HCEC 1CT (cell line): ENCODE measurements around the gene HMBS.

Source experiments
- DNase-seq: peaks from one replicate; pipeline ENCODE4 v3.0.0-alpha.2; 2017

Gene HMBS

DNA sequence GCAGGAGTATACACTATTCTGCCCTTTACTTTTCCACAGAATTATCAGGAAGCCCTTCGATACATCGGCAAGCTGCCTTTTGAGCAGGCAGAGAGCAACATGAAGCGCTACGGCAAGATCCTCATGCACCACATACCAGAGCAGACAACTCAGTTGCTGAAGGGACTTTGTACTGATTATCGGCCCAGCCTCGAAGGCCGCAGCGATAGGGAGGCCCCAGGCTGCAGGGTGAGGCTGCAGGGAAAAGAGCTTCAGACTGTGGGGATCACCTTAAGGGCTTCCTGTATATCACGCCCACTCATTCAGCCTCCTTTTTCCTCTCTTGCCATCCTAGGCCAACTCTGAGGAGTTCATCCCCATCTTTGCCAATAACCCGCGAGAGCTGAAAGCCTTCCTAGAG lies 6.8 kb upstream of the HMBS start:
- no peak for DNase-seq

DNA sequence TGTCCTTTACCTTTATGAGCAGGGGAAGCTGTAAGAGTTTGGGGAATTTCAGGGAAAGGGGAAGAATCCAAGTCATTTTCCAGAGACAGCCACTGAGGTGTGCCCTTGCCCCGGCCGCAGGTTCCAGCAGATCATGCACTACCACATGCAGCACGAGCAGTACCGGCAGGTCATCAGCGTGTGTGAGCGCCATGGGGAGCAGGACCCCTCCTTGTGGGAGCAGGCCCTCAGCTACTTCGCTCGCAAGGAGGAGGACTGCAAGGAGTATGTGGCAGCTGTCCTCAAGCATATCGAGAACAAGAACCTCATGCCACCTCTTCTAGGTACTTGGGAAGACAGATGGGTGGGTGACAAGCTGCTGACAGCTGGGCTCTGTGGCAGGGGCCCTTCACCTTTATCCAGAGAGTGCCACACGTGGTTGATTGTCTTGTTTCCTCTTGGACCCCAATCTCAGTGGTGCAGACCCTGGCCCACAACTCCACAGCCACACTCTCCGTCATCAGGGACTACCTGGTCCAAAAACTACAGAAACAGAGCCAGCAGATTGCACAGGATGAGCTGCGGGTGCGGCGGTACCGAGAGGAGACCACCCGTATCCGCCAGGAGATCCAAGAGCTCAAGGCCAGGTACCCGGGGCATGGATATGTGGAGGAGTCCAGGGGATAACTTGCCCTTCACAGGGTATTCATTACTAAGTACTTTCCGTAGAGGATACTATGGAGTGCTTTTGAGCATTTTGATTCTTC lies 5.8 kb upstream of the HMBS start:
- DNase-seq, result no peak

DNA sequence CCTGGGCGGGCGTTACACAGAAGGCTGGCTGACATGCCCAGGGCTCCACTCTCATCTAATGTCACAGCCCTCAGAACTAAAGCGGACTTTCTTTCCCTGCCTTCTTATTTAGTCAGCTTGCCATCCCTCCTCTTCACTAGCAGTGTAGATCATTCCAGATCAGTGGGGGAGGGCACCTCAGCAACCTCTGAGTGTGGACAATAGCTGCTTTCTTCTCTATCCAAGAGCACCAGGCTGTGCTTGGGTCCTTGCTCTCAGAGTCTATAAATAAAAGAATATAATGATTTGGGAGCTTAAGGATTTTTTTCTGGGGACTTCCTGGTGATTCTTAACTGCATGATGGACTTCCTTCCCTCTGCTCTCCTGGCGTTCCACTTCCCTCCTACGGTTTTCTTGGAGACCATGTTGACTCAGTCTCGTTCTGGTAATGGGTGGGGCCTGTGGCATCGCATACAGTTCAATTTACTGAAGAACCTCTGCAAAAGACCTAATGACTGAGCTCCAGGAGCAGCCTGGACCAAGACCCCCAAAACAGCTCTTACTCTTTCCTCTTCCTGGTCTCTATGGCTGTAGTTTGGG lies 2.9 kb upstream of the HMBS start:
- DNase-seq, result no peak

DNA sequence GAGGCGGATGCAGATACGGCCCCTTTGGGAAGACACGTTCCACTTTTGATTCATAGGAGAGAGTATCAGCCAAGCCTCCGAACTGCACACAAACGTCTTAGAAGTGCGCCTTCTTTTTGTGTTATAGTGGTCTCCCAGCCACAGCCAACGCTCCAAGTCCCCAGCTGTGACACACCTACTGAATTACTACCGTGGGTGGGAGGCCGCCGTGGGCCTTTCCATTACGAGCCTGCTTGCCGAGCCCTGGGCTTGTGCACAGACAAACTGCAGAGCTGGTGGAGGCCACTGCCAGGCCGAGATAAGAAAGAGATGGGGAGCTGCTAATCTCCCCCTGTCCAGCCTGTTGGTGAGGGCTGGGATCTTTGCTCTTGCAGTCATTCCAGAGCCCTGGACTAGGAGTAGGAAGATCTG lies 761 bp downstream of the HMBS start:
- no peak for DNase-seq

DNA sequence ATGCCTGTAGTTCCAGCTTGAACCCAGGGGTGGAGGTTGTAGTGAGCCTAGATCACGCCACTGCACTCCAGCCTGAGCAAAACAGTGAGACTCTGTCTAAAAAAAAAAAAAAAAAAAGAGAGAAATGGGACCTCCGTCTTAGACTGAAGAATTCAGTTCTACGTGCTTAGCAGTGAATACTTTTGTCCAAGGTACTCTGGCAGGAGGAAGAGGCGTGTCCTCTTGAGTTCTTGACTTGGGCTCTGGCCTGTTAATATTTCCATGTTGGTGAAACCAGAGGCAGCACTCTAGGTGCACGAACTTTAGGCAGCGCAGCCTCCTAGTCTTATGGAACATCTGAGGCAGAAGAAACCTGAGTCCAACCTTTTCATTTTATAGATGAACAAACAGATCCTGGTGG lies 2.4 kb downstream of the HMBS start:
- DNase-seq, result no peak

DNA sequence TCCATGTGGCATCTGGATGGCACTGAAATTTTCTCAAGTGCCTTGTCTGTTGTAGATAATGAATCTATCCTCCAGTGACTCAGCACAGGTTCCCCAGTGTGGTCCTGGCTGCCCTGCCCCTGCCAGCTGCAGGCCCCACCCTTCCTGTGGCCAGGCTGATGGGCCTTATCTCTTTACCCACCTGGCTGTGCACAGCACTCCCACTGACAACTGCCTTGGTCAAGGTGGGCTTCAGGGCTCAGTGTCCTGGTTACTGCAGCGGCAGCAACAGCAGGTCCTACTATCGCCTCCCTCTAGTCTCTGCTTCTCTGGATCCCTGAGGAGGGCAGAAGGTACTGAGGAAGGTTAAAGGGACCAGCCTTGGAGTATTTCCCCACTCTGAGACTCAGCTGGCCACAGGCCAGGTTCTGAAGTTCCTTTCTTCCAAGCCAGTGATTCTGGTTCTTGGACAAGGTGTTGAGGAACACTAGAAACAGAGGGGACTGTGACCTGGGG lies 3.1 kb downstream of the HMBS start:
- DNase-seq, result no peak

DNA sequence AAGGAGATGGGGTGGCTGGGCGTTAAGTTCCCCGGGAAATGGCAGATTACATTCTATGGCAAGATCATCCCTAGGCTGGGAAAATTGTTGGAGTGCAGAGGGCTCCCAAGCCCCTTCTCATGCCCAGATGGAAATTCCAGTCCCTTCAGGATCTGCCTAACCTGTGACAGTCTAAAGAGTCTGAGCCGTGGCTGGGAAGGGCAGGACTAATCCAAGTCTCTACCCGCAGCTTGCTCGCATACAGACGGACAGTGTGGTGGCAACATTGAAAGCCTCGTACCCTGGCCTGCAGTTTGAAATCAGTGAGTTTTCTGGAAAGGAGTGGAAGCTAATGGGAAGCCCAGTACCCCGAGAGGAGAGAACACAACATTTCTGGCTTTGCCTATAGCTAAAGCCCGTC lies 3.7 kb downstream of the HMBS start:
- no peak for DNase-seq

DNA sequence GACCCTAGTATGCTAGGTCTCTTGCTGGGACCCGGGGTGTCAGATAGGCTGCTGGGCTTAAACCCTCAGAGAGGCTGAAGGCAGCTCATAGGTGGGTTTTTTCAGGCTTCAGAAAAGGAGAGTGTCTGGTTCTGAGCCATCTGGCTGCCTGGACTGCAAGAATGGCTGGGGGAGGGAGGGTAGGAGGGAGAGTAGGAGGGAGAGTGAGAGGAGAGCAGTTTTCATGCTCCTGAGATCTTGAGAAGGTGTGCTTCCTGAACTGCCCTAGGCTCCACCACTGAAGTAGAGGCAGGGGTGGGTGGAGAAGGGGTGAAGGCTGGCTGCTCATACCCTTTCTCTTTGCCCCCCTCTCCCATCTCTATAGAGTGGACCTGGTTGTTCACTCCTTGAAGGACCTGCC lies 4.6 kb downstream of the HMBS start:
- no peak for DNase-seq

DNA sequence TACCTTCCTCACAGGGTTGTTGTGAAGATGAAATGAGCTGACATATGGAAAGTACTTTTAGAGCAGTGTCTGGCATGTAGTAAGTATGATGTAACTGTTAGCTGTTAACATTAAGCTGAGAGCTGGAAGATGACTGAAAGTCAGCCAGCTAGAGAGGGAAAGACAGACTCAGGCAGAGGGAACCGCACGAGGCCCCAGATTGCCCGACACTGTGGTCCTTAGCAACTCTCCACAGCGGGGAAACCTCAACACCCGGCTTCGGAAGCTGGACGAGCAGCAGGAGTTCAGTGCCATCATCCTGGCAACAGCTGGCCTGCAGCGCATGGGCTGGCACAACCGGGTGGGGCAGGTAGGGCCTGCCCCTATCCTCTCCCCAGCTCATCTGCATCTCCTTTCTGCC lies 6.5 kb downstream of the HMBS start:
- DNase-seq, result no peak

DNA sequence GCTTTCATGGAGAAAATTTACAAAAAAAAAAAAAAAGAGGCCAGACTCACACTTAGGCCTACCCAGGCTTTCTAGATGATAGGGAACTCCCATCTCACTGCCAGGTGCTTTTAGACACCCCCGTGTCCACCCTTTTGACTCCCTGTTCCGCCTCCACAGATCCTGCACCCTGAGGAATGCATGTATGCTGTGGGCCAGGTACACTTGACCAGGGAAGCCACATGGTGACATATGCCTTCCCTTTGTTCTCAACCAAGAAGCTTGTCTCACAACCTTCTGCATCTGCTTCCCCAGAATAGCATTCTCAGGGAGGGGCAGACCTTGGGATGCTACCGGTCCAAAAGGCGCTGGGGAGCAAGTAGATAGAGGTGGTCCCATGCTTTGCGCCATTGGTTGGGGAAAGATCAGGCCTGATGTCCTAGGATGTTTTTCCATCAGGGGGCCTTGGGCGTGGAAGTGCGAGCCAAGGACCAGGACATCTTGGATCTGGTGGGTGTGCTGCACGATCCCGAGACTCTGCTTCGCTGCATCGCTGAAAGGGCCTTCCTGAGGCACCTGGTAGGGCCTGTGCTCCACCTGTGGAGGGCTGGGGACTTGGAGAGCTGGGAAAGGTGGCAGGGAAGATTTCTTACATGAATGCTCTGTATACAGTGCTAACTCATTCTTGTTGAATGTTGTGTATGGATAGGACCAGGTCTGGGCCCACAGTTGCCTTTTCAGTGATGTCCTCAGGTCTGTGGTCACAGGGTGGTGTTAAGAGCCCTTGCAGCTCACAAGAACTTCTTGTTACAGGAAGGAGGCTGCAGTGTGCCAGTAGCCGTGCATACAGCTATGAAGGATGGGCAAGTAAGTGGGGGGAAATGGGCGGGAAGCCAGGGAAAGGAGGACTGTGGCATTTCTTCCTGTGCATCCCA lies 7.5 kb downstream of the HMBS start:
- no peak for DNase-seq

DNA sequence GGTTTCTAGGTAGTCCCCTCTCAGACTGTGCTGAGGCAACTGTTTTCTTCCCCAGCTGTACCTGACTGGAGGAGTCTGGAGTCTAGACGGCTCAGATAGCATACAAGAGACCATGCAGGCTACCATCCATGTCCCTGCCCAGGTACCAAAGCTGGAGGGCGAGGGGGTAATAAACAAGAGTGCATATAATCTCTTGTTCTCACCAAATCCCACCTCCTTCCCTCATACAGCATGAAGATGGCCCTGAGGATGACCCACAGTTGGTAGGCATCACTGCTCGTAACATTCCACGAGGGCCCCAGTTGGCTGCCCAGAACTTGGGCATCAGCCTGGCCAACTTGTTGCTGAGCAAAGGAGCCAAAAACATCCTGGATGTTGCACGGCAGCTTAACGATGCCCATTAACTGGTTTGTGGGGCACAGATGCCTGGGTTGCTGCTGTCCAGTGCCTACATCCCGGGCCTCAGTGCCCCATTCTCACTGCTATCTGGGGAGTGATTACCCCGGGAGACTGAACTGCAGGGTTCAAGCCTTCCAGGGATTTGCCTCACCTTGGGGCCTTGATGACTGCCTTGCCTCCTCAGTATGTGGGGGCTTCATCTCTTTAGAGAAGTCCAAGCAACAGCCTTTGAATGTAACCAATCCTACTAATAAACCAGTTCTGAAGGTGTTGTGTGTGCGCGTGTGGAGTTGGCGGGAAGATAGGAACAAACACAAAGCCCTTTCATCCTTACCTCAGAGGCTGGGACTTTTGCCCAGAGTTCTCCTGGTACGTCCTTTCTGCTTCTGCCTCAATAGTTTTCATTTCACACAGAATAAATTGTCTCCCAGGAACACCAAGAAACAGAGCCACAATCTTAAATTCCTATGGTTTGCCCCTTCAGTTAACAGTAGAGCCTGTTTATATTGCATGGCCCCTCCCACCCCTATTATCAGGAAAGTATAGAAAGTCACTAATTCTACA lies 8.5 kb downstream of the HMBS start:
- DNase-seq, result no peak

DNA sequence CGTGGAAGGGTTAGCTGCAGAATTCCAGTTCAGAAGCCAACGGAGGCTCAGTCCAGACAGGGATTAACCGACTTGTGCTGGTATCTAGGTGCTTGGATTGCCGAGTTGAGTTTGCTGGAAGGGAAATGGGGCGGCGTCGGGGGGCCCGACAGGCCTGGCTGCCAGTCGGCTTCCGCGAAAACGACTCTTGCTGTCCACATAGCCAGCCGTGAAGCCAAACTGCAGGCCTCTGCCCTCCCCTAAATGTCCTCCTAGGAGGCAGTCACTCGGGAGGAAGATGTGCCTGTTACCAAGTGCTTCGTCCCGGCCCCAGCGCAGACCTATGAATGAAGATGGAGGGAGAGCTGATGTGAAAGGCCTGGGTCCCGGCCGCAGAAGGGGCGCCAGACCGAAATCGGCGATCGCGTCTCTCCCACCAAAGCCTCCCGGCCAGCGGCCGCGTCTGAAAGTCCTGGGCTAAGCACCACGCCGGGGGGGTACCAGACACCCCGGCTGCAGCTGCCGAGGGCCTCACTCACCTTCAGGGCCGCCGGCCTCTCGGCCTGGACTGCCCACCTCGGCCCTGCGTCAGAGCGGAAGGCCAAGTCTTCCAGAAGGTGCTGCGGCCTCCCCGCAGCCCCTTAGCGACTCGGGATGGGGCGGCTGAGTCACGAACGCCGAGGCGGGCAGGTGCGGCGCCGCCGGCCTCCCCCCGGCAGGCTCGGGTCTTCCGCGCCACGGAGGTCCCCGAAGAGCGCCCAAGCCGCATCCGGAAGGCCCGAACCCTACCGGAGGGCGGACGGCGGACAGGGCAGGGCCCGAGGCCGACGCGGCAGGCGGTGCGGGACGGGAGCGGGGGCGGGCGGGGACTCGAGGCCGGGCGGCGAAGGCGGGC lies 9.5 kb downstream of the HMBS start:
- DNase-seq, result peak; percentile 43

DNA sequence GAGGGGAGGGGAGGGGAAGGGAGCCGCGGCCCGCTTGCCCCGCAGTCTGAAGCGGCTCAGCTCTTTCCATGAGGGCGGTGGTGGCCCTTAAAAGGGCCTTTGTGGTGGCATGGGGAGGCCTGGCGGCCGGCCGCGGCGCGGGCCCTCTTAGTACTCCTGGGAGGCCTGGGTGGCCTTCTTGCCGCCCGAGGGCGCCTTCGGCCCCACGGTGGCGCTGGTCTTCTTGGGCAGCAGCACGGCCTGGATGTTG lies 10.1 kb downstream of the HMBS start:
- peak; percentile 84 for DNase-seq

DNA sequence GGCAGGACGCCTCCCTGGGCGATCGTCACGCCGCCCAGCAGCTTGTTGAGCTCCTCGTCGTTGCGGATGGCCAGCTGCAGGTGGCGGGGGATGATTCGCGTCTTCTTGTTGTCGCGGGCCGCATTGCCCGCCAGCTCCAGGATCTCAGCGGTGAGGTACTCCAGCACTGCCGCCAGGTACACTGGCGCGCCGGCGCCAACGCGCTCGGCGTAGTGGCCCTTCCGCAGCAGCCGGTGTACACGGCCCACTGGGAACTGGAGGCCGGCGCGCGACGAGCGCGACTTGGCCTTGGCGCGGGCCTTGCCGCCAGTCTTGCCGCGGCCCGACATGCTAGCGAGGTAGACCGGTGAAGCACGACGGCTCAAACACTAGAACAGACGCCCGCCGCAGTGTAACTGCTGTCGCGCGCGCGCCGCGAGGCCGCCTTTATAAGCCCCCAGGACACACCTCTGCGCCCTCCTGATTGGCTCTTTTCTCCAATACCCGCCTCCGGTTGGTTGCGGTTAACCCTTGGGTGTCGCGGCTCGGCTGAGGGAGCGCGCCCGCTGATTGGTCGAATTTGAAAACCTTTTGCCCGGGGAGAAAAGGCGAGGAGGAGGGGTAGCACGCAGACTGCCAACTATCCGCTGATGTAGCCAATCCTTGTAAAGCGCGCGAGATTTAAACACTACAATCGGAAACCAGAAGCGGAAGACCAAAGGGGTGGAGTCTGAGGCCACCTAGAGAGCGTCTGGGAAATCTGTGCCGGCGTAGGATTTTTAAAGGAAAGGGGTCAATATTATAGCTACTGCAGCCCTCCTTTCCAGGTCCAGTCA lies 10.6 kb downstream of the HMBS start:
- peak; percentile 99 for DNase-seq

DNA sequence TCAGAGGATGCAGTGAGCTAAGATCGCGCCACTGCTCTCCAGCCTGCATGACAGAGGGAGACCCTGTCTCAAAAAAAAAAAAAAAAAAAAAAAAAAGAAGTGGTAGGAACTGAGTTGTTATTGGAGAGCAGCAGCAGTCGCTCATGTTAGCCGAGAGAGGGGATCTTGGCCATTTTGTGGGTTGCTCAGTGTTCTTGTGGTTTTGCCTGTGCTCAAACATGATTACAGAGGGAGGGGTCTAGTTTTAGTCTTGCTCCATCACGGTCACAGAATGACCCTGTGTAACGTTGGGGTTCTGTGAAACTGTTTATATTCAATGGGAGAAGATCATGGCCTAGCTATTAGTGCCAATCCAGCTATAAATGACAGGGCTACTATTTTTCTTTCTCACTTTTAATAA lies 15.0 kb downstream of the HMBS start:
- no peak for DNase-seq

DNA sequence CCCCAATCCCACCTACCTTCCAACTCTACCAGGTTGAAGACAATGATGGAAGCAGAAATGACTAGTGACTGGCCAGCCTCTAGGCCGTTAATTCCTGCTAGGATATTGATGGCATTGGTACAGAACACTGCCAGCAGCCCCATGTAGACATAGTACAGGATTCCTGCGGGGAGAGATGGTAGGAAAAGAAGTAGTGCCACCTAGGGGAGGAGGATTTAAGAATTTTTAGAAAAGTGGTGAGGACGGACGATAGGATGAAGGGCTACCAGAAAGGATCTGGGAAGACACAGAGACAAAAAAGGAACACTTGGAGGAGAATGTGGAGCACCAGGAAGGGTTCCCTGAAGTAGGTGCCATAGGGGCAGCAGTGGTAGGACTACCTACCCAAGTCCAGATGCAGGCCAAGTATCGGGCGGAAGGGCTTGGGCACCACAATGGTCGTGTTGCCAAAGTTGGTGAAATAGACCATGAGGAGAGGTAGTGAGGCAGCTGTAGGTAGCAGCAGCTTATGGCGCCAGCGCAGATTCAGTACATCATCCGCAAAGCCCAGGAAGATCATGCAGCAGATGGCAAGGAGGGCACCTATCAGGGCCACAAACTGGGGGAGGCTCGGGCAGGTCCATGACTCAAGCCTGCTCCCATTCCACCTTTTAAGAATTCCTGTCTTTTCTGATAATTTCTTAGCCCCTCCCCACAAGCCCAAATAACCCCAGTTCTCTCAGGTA lies 15.7 kb downstream of the HMBS start:
- DNase-seq, result peak; percentile 39

DNA sequence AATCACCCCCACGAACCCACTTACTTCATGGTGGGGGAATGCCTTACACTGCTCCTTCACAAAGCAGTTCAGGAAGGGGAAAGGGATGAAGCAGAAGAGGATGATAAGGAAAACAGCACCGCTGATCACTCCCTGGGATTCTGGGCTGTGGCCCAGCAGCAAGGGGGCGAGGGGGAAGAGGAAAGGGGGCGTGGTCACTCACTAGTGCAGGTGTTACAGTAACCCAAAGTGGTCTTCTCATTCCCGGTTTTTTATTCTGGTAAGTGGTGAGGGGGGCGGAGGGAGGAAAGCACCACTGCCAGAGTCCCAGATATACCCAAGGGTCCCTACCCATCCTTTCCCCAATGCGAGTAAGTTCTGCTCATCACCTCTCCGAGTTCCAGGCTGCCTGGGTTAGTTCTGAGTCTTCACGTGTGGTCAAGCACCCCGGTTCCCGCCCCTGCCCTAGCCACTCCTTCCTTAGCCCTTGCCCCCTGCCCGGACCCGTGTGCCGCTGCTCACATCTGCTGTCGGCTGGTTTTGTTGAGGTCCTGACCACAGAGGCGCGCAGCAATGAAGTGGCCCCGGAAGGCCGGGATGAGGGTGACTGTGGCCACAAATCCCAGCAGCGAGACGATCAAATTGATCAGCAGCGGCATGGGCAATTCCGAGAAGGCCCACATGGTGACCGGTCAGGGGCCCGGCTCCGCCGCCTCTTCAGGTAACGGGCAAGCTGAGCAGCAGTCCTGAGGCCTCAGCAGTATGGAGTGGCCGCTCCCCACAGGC lies 16.5 kb downstream of the HMBS start:
- peak; percentile 39 for DNase-seq

DNA sequence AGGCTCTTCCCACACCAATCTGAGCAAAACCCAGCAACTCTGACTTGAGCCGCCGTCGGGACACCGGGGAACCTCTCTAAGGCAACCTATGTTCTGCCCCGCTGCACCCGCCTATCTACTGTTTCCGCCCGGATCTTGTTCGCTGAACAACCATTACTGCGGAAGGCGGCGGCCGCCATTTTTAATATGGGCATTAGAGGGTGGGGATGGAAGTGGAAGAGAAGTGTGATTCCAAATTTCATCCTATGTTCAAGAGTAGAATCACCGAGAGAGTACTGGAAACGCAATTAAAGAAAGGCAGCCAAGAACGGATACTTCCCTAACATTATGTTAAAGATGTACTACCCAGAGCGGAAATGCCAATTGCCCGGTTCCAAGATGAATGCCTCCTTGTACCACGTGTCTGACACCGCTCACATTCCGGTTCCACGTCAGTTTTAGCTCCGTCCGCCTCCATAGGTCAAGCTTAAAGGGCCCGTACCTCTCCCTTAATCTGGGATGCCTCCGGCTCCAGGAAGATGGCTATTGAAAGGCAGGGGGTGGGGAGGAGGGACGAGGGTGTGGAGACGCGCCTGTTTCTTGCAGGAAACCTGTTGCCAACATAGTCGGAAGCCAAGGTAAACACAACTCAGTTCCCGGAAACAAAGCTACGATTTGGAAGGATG lies 17.2 kb downstream of the HMBS start, which contains the start of gene DPAGT1:
Gene DPAGT1 (minus strand): TSS at position 95 of the 665 bp plus-strand sequence. CDS start 198 bp downstream, outside the sequence.
- DNase-seq, result peak; percentile 98
